HG03060 (cell line): ENCODE data around the gene MGME1.
"Not testable (repeated sequence)": the region's sequence is repeated elsewhere in the genome, so short reads cannot be mapped to it uniquely, and the experiment has no call there.

Experiments
- ATAC-seq: cut with Tn5 transposase; IDR thresholded peaks from one replicate; pipeline ENCODE4 v1.9.1; 2021; ENCODE audit warnings: low read depth, moderate number of reproducible peaks; ENCODE audit not compliant: unreplicated experiment

MGME1 gene

GRCh38 chr20:18012901-18013300 is 44.1 kb downstream of the MGME1 start:
- no peak for ATAC-seq

- ATAC-seq, result no peak
Observed at GRCh38 chr20:18014411-18014810, 45.6 kb downstream of the MGME1 start.

GRCh38 chr20:18016772-18017171 is 48.0 kb downstream of the MGME1 start:
- ATAC-seq, result no peak

GRCh38 chr20:18018100-18018499 is 49.3 kb downstream of the MGME1 start:
- no peak for ATAC-seq

- ATAC-seq, result no peak
Observed at GRCh38 chr20:18019068-18019467, 50.2 kb downstream of the MGME1 start.

GRCh38 chr20:18020931-18021330 is 52.1 kb downstream of the MGME1 start:
- ATAC-seq, result no peak

- no peak for ATAC-seq
Observed at GRCh38 chr20:18024606-18025127, 55.8 kb downstream of the MGME1 start.

GRCh38 chr20:18027011-18027410 is 58.2 kb downstream of the MGME1 start:
- ATAC-seq, result not testable (repeated sequence)

GRCh38 chr20:18030020-18030419 is 61.2 kb downstream of the MGME1 start:
- no peak for ATAC-seq

GRCh38 chr20:18031050-18031449 is 62.2 kb downstream of the MGME1 start:
- ATAC-seq, result no peak

GRCh38 chr20:18031888-18032509 is 63.2 kb downstream of the MGME1 start:
- no peak for ATAC-seq

GRCh38 chr20:18032977-18033892 is 64.4 kb downstream of the MGME1 start:
- ATAC-seq, result no peak

- ATAC-seq, result no peak
Observed at GRCh38 chr20:18034039-18034438, 65.2 kb downstream of the MGME1 start.

GRCh38 chr20:18039063-18039462 is 70.2 kb downstream of the MGME1 start:
- no peak for ATAC-seq
